ENCODE measurements around the gene ACP7.

ACP7 gene

GRCh38 chr19:39119830-39120229 is 35.7 kb downstream of the ACP7 start:
- Histone ChIP-seq H3K9me2 (ENCODE audit: low read depth, low read length) (no peaks in the 10 kb centered on the region), H3K27ac (ENCODE audit: low read depth, low read length, poor library complexity, severe bottlenecking) (no peak overlapping the region), H3K4me2 (ENCODE audit: low read length) (no peak overlapping the region), H3F3A (ENCODE audit: insufficient read depth, low read length) (no peaks in the 10 kb centered on the region), H3K9me3 (ENCODE audit: low read length) (no peaks in the 10 kb centered on the region), H3K9ac (ENCODE audit: low read length) (no peak overlapping the region), H3K4me3 (ENCODE audit: low read depth, low read length, poor library complexity, severe bottlenecking) (no peak overlapping the region), H4K20me1 (ENCODE audit: insufficient read depth, low read length) (no peaks in the 10 kb centered on the region), H3K36me3 (ENCODE audit: insufficient read depth, low read length) (no peaks in the 10 kb centered on the region), H2AFZ (ENCODE audit: low read length) (no peak overlapping the region), H3K79me2 (ENCODE audit: insufficient read depth, low read length) (no peaks in the 10 kb centered on the region), H3K27me3 (ENCODE audit: insufficient read depth, low read length) (no peaks in the 10 kb centered on the region), H3K4me1 (ENCODE audit: insufficient read depth, low read length, severe bottlenecking) (peaks cover 1% of the 10 kb centered on the region)
- TF ChIP-seq CTCF (IDR thresholded peaks at IDR 0.05; ENCODE audit: low read length) (no peak), EZH2 (IDR thresholded peaks at IDR 0.05; ENCODE audit: borderline replicate concordance, low read length) (no peak)

- H3K27ac ChIP-seq (ENCODE audit: low read depth, low read length, poor library complexity, severe bottlenecking), result no peak overlapping the region
- no peaks in the 10 kb centered on the region for H3K9me2 ChIP-seq (ENCODE audit: low read depth, low read length)
- H4K20me1 ChIP-seq (ENCODE audit: insufficient read depth, low read length), result no peaks in the 10 kb centered on the region
- H2AFZ ChIP-seq (ENCODE audit: low read length), result no peak overlapping the region
- H3K4me2 ChIP-seq (ENCODE audit: low read length), result no peak overlapping the region
- H3K36me3 ChIP-seq (ENCODE audit: insufficient read depth, low read length), result no peaks in the 10 kb centered on the region
- no peak overlapping the region for H3K9ac ChIP-seq (ENCODE audit: low read length)
- no peak overlapping the region for H3K4me3 ChIP-seq (ENCODE audit: low read depth, low read length, poor library complexity, severe bottlenecking)
- H3F3A ChIP-seq (ENCODE audit: insufficient read depth, low read length), result no peaks in the 10 kb centered on the region
- no peaks in the 10 kb centered on the region for H3K79me2 ChIP-seq (ENCODE audit: insufficient read depth, low read length)
- no peaks in the 10 kb centered on the region for H3K27me3 ChIP-seq (ENCODE audit: insufficient read depth, low read length)
- TF ChIP-seq EZH2 (IDR thresholded peaks at IDR 0.05; ENCODE audit: borderline replicate concordance, low read length), result no peak
- no peak for TF ChIP-seq CTCF (IDR thresholded peaks at IDR 0.05; ENCODE audit: low read length)
- peaks cover 16% of the 10 kb centered on the region for H3K4me1 ChIP-seq (ENCODE audit: insufficient read depth, low read length, severe bottlenecking)
- H3K9me3 ChIP-seq (ENCODE audit: low read length), result no peaks in the 10 kb centered on the region
Observed at GRCh38 chr19:39122934-39123731, 39.0 kb downstream of the ACP7 start.

GRCh38 chr19:39124136-39124764 is 40.1 kb downstream of the ACP7 start:
- TF ChIP-seq EZH2 (IDR thresholded peaks at IDR 0.05; ENCODE audit: borderline replicate concordance, low read length) (no peak), CTCF (IDR thresholded peaks at IDR 0.05; ENCODE audit: low read length) (no peak)
- Histone ChIP-seq H3K9me3 (ENCODE audit: low read length) (no peaks in the 10 kb centered on the region), H3K9me2 (ENCODE audit: low read depth, low read length) (no peaks in the 10 kb centered on the region), H3F3A (ENCODE audit: insufficient read depth, low read length) (no peaks in the 10 kb centered on the region), H3K4me2 (ENCODE audit: low read length) (no peak overlapping the region), H3K4me1 (ENCODE audit: insufficient read depth, low read length, severe bottlenecking) (peaks cover 16% of the 10 kb centered on the region), H3K79me2 (ENCODE audit: insufficient read depth, low read length) (no peaks in the 10 kb centered on the region), H3K4me3 (ENCODE audit: low read depth, low read length, poor library complexity, severe bottlenecking) (no peak overlapping the region), H3K36me3 (ENCODE audit: insufficient read depth, low read length) (no peaks in the 10 kb centered on the region), H3K9ac (ENCODE audit: low read length) (no peak overlapping the region), H2AFZ (ENCODE audit: low read length) (no peak overlapping the region), H3K27me3 (ENCODE audit: insufficient read depth, low read length) (no peaks in the 10 kb centered on the region), H3K27ac (ENCODE audit: low read depth, low read length, poor library complexity, severe bottlenecking) (no peak overlapping the region), H4K20me1 (ENCODE audit: insufficient read depth, low read length) (no peaks in the 10 kb centered on the region)

Measured in OCI-LY1 (cell line).